ENCODE measurements around the gene NEK8. TPM values are rescaled to one million over a fixed set of nuclear protein-coding genes. Genes with fewer than 3 reads are reported as not detected.

The NEK8 gene
- total RNA-seq, 1 donor from 2014 or later = 4.3 TPM

DNA sequence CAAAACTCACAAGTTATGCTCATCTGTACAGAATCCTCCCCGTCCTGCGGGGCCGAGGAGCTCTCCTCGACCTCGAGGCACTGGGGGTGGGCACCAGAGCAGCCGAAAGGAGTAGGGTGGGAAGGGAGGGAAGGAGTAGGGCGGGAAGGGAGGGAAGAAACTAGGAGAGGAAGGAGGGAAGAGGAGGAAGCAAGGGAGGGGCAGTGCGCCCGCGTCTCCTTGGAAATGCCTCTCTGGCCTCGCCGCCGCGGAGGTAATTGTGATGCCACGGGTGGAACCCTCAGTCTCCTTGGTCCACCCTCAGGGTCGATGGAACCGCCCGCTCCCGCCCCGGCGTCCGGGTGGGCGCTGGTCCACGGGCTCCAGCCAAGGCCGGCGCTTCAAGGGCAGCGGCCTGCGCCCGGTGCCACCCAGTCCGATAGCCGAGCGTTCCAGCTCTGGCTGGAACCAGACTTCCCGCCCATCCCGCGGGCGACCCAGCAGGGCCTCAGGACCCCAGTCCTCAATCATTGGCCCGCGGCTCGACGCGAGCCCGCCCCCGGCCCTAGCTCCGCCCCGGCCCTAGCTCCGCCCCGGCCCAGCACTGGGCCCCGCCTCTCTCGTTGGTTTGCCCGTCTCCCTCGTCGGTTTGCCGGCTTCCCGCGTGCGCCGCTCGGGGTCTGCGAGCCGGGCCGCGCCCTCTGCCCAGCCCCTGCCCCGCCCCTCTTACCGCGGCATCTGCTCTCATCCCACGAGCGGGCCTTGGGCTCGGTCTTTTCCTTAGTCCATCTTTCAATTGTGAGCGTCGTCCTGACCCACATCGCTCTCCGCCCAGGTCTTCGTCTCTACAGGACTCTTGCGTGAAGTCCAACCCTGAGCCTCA lies 17.5 kb upstream of the NEK8 start:
- H3K27me3 ChIP-seq (ENCODE audit: insufficient read depth, low read length) = no peaks in the 10 kb centered on the region
- no peaks in the 10 kb centered on the region for H3K9me3 ChIP-seq (ENCODE audit: insufficient read depth, low read depth, low read length)
- FAIRE-seq (no peak), DNase-seq (ENCODE audit: low read depth) (peak; percentile 73)
- no peaks in the 10 kb centered on the region for H3K27me3 Mint-ChIP-seq (ENCODE audit: low read depth, unreplicated experiment)
- peak overlapping the region; percentile 67 for H2AFZ ChIP-seq (ENCODE audit: low read depth, low read length)
- H4K20me1 ChIP-seq (ENCODE audit: insufficient read depth, low read length) = peaks cover 32% of the 10 kb centered on the region
- H3K9ac ChIP-seq (ENCODE audit: low read length) = peak overlapping the region; percentile 81
- H3K27ac ChIP-seq (ENCODE audit: low read depth, low read length) = peak overlapping the region; percentile 82
- peaks cover 23% of the 10 kb centered on the region for H3K79me2 ChIP-seq (ENCODE audit: insufficient read depth, low read length)
- peak overlapping the region; percentile 86 for H3K4me2 ChIP-seq (ENCODE audit: low read length)
- peaks cover 16% of the 10 kb centered on the region for H3K36me3 ChIP-seq (ENCODE audit: insufficient read depth, low read length)
- H3K4me3 Mint-ChIP-seq (ENCODE audit: unreplicated experiment) = peak overlapping the region; percentile 91
- H3K4me1 Mint-ChIP-seq (ENCODE audit: low read depth, unreplicated experiment) = peaks cover 17% of the 10 kb centered on the region
- no peaks in the 10 kb centered on the region for H3K9me3 Mint-ChIP-seq (ENCODE audit: unreplicated experiment)
- peaks cover 27% of the 10 kb centered on the region for H3K36me3 Mint-ChIP-seq (ENCODE audit: low read depth, unreplicated experiment)
- peak overlapping the region; percentile 66 for H3K4me3 ChIP-seq (ENCODE audit: insufficient read depth, low read depth, low read length)
- peaks cover 20% of the 10 kb centered on the region for H3K4me1 ChIP-seq (ENCODE audit: insufficient read depth, low read length)
- peak overlapping the region; percentile 80 for H3K27ac Mint-ChIP-seq (ENCODE audit: unreplicated experiment)
- TF ChIP-seq CTCF (IDR thresholded peaks at IDR 0.05; ENCODE audit: insufficient read depth, low read depth, low read length) (no peak), EZH2 (IDR thresholded peaks at IDR 0.05; ENCODE audit: insufficient read depth, low read length) (no peak)

- FAIRE-seq (no peak), DNase-seq (ENCODE audit: low read depth) (no peak)
- peaks cover 29% of the 10 kb centered on the region for H3K79me2 ChIP-seq (ENCODE audit: insufficient read depth, low read length)
- H3K36me3 ChIP-seq (ENCODE audit: insufficient read depth, low read length) = peaks cover 16% of the 10 kb centered on the region
- no peaks in the 10 kb centered on the region for H3K27me3 Mint-ChIP-seq (ENCODE audit: low read depth, unreplicated experiment)
- H3K9ac ChIP-seq (ENCODE audit: low read length) = peak within 1 kb of the TSS; percentile 81
- H3K27ac Mint-ChIP-seq (ENCODE audit: unreplicated experiment) = peak within 1 kb of the TSS; percentile 80
- H3K4me2 ChIP-seq (ENCODE audit: low read length) = peak within 1 kb of the TSS; percentile 86
- H3K36me3 Mint-ChIP-seq (ENCODE audit: low read depth, unreplicated experiment) = peaks cover 25% of the 10 kb centered on the region
- peaks cover 17% of the 10 kb centered on the region for H3K4me1 Mint-ChIP-seq (ENCODE audit: low read depth, unreplicated experiment)
- no peaks in the 10 kb centered on the region for H3K27me3 ChIP-seq (ENCODE audit: insufficient read depth, low read length)
- peak within 1 kb of the TSS; percentile 91 for H3K4me3 Mint-ChIP-seq (ENCODE audit: unreplicated experiment)
- H3K27ac ChIP-seq (ENCODE audit: low read depth, low read length) = peak within 1 kb of the TSS; percentile 82
- H3K4me1 ChIP-seq (ENCODE audit: insufficient read depth, low read length) = peaks cover 25% of the 10 kb centered on the region
- no peaks in the 10 kb centered on the region for H3K9me3 Mint-ChIP-seq (ENCODE audit: unreplicated experiment)
- H3K9me3 ChIP-seq (ENCODE audit: insufficient read depth, low read depth, low read length) = no peaks in the 10 kb centered on the region
- TF ChIP-seq CTCF (IDR thresholded peaks at IDR 0.05; ENCODE audit: insufficient read depth, low read depth, low read length) = no peak
- TF ChIP-seq EZH2 (IDR thresholded peaks at IDR 0.05; ENCODE audit: insufficient read depth, low read length) = no peak
- peaks cover 37% of the 10 kb centered on the region for H4K20me1 ChIP-seq (ENCODE audit: insufficient read depth, low read length)
- H3K4me3 ChIP-seq (ENCODE audit: insufficient read depth, low read depth, low read length) = peak within 1 kb of the TSS; percentile 66
- H2AFZ ChIP-seq (ENCODE audit: low read depth, low read length) = peak within 1 kb of the TSS; percentile 67
These were observed 16.9 kb upstream of the NEK8 start, which contains the start of gene PROCA1 for GRCh38 chr17:28711723-28712031. TSS of gene PROCA1 (minus strand) at chr17:28711888. CDS start at chr17:28711660, 228 bp downstream.
